HL-60 (cell line): ENCODE results near the gene IKBKG.

Experiments
- DNase-seq, 2 experiments: peaks; one replicate each; pipeline ENCODE4 v3.0.0-alpha.2; 2010 to 2020; ENCODE audit warnings: low read depth in 1 of 2, low spot score in 1 of 2
- H3K27ac ChIP-seq: fragments of 250-450 bp; sonication (Bioruptor Pico); replicated peaks from 2 replicates; pipeline ENCODE4 v1.5.1; 2020; ENCODE audit warnings: mild to moderate bottlenecking, moderate library complexity
- H3K27me3 ChIP-seq: fragments of 250-450 bp; sonication (Bioruptor Pico); 2 replicates; pipeline ENCODE4 v1.5.1; 2021; ENCODE audit warnings: mild to moderate bottlenecking, moderate library complexity; ENCODE audit not compliant: insufficient read depth, poor library complexity, severe bottlenecking
- H3K4me3 ChIP-seq: replicated peaks from 2 replicates; pipeline ENCODE4 v1.5.1; 2011; ENCODE audit warnings: mild to moderate bottlenecking, control low read depth, low read length; ENCODE audit not compliant: insufficient read depth
- GABPA ChIP-seq: IDR thresholded peaks from 2 replicates; pipeline ENCODE4 v1.6.1; 2012; ENCODE audit warnings: low read depth
- POLR2AphosphoS5 ChIP-seq: IDR thresholded peaks from 2 replicates; pipeline ENCODE4 v1.6.1; 2012; ENCODE audit warnings: low read depth
- SPI1 ChIP-seq: IDR thresholded peaks from 2 replicates; pipeline ENCODE4 v1.6.1; 2012; ENCODE audit warnings: low read depth, mild to moderate bottlenecking, borderline replicate concordance
- TF ChIP-seq, protein P1 (sequence below): IDR thresholded peaks from one replicate; pipeline ENCODE4 v1.5.1; 2011; ENCODE audit warnings: low read length, control low read depth, inconsistent platforms; ENCODE audit not compliant: insufficient read depth
- TF ChIP-seq, protein P2 (sequence below): IDR thresholded peaks from 2 replicates; pipeline ENCODE4 v1.6.1; 2012; ENCODE audit warnings: low read depth; ENCODE audit not compliant: insufficient replicate concordance

IKBKG gene

GRCh38 chrX:154508384-154508745 is 39.1 kb upstream of the IKBKG start:
- TF ChIP-seq, protein P1, sequence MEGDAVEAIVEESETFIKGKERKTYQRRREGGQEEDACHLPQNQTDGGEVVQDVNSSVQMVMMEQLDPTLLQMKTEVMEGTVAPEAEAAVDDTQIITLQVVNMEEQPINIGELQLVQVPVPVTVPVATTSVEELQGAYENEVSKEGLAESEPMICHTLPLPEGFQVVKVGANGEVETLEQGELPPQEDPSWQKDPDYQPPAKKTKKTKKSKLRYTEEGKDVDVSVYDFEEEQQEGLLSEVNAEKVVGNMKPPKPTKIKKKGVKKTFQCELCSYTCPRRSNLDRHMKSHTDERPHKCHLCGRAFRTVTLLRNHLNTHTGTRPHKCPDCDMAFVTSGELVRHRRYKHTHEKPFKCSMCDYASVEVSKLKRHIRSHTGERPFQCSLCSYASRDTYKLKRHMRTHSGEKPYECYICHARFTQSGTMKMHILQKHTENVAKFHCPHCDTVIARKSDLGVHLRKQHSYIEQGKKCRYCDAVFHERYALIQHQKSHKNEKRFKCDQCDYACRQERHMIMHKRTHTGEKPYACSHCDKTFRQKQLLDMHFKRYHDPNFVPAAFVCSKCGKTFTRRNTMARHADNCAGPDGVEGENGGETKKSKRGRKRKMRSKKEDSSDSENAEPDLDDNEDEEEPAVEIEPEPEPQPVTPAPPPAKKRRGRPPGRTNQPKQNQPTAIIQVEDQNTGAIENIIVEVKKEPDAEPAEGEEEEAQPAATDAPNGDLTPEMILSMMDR, result no peak
- H3K4me3 ChIP-seq, result no peak overlapping the region
- no peak for DNase-seq
- H3K27ac ChIP-seq, result no peak overlapping the region
- H3K27me3 ChIP-seq, result no peaks in the 10 kb centered on the region

DNA sequence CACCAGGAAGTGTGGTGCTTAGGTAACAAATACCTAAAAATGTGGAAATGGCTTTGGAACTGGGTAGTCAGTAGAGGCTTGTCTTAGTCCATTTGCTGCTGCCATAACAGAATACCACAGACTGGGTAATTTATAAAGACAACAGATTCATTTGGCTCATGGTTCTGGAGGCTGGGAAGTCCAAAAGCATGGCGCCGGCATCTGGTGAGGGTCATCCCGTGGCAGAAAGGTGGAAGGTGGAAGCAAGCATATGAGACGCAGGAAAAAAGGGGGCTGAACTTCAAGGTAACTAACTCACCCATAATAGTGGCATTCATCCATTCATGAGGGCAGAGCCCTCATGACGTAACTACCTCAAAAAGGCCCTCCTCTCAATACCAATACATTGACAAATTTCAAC is 38.0 kb upstream of the IKBKG start:
- Histone ChIP-seq H3K27ac (no peak overlapping the region), H3K27me3 (no peaks in the 10 kb centered on the region), H3K4me3 (no peak overlapping the region)
- TF ChIP-seq, protein P2, sequence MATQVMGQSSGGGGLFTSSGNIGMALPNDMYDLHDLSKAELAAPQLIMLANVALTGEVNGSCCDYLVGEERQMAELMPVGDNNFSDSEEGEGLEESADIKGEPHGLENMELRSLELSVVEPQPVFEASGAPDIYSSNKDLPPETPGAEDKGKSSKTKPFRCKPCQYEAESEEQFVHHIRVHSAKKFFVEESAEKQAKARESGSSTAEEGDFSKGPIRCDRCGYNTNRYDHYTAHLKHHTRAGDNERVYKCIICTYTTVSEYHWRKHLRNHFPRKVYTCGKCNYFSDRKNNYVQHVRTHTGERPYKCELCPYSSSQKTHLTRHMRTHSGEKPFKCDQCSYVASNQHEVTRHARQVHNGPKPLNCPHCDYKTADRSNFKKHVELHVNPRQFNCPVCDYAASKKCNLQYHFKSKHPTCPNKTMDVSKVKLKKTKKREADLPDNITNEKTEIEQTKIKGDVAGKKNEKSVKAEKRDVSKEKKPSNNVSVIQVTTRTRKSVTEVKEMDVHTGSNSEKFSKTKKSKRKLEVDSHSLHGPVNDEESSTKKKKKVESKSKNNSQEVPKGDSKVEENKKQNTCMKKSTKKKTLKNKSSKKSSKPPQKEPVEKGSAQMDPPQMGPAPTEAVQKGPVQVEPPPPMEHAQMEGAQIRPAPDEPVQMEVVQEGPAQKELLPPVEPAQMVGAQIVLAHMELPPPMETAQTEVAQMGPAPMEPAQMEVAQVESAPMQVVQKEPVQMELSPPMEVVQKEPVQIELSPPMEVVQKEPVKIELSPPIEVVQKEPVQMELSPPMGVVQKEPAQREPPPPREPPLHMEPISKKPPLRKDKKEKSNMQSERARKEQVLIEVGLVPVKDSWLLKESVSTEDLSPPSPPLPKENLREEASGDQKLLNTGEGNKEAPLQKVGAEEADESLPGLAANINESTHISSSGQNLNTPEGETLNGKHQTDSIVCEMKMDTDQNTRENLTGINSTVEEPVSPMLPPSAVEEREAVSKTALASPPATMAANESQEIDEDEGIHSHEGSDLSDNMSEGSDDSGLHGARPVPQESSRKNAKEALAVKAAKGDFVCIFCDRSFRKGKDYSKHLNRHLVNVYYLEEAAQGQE, result no peak
- TF ChIP-seq SPI1 (no peak), POLR2AphosphoS5 (no peak), GABPA (no peak)
- TF ChIP-seq, protein P1, result no peak
- DNase-seq, result no peak

GRCh38 chrX:154511761-154512160 is 35.7 kb upstream of the IKBKG start:
- Histone ChIP-seq H3K27ac (no peak overlapping the region), H3K4me3 (no peak overlapping the region), H3K27me3 (no peaks in the 10 kb centered on the region)
- no peak for TF ChIP-seq POLR2AphosphoS5
- TF ChIP-seq, protein P1, result no peak
- no peak for TF ChIP-seq SPI1
- no peak for TF ChIP-seq GABPA
- TF ChIP-seq, protein P2, result no peak
- no peak for DNase-seq

DNA sequence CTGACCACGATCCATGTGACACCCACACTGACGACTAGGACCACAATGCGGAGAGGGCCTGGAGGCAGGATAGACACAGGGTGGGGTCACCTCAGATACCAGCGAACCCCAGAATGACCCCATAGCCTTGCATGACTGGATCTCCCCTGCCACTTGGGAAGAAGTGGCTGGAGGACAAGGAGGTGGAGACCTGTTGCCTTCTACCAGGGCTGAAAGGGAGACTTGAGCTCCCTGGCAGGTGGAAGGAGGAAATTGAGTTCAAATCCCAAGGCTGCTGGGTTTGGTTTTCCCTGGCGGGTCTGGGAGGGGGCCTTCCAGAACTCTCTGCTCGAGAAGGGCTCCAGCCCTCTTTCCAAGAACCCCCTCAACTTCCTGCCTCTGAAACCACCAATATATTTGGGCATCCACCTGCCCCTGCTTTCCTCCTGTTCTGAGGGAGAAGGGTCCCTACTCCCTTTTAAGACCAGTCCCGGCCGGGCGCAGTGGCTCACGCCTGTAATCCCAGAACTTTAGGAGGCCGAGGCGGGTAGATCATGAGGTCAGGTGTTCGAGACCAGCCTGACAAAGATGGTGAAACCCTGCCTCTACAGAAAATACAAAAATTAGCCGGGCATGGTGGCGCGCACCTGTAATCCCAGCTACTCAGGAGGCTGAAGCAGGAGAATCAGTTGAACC is 34.4 kb upstream of the IKBKG start:
- no peak overlapping the region for H3K4me3 ChIP-seq
- H3K27me3 ChIP-seq, result no peaks in the 10 kb centered on the region
- TF ChIP-seq SPI1, result no peak
- TF ChIP-seq POLR2AphosphoS5, result no peak
- TF ChIP-seq, protein P1, result no peak
- H3K27ac ChIP-seq, result no peak overlapping the region
- no peak for DNase-seq
